Retina (tissue), 1 donor: ENCODE results near the gene TSHZ1.
"Not testable (repeated sequence)": the region's sequence is repeated elsewhere in the genome, so short reads cannot be mapped to it uniquely, and the experiment has no call there.

ENCODE experiments used
- DNase-seq: peaks from one replicate; pipeline ENCODE4 v3.0.0-alpha.2; 2016

Gene TSHZ1

DNA sequence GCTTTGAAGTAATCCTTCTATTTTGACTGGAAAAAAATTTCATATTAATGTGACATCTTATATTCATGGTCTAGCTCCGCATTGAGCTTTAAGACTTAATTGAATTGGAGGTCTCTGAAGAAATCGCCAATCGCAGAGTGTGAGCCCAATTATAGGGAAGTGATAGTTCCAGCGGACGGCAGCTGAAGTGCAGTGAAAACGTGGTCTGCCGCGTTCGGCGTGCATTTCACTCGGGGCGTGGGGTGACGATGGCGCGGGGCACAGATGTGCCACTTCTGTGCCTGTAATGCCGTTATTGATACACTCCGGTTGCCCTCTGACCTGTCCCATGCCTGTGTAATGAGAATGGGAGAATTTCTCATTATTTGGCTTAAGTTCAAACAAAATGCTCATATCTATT is 106.7 kb downstream of the TSHZ1 start:
- no peak for DNase-seq

DNA sequence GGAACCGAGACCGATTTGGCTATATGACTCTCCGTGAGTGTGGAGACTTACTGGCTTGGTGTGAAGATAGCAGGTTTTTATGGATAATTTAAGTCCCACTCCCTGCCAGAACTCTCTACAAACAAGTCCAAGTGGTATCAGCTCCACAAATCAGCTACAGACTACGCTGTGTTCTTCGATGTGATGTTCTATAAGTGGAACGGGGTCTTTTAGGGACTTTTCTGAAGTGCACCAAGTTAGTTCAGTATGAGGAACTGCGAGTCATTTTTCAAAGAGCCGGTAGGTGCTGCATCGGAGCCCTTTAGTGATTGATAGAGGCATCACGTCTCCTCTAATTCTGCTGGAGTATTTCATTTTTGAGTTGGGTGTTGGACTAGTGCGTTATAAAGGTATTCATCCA is 107.1 kb downstream of the TSHZ1 start:
- no peak for DNase-seq

DNA sequence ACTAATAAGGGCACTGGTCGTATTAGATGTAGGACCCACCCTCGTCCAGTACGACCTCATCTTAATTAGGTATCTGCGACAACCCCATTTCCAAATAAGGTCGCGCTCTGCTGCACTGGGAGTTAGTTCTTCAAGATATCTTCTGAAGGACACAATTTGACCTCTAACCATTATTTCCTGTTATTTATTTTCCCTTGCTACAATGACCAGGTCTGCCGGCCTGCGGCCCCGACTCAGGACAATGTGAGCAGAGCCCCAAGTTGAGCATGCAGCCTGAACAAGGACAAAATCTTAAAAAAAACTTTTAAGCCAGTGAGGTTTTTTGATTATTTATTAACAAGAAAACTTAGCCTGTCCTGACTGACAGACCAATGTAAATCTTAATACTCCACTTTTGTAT is 109.3 kb downstream of the TSHZ1 start:
- DNase-seq = no peak

DNA sequence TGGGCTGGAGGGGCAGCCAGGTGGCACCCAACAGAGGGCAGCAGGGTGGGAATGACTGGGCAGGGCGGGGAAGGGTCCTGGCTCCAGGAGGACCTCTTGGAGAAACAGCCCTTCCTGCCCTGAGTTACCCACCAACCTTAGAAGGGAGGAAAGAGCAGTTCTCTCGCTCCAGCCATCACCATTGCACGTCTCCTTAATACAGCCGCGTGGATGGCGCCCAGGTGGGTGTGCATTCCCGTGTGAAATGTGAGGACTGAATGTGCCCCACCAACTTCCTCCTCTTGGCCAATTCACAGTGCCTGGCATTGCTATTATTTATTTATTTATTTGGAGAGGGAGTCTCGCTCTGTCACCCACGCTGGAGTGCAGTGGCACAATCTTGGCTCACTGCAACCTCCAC is 109.9 kb downstream of the TSHZ1 start:
- DNase-seq = no peak

DNA sequence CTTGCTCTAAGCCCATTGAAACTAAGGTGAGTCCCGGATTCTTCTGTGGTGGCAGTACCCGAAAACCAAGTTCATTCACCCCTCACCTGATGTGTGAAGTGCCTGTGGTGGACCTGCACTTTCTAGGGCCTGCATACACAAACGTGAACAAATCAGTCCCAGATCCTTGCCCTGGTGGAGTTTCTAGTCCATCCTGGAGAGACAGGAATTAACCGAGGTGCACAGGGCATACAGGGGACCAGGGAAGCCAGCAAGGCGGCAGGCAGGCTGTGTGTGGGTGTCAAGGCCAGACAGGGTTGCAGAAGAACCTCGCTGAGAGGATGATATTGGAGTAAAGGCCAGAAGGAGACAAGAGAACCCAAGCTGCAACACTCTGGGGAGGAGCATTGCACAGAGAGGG is 110.8 kb downstream of the TSHZ1 start:
- no peak for DNase-seq

DNA sequence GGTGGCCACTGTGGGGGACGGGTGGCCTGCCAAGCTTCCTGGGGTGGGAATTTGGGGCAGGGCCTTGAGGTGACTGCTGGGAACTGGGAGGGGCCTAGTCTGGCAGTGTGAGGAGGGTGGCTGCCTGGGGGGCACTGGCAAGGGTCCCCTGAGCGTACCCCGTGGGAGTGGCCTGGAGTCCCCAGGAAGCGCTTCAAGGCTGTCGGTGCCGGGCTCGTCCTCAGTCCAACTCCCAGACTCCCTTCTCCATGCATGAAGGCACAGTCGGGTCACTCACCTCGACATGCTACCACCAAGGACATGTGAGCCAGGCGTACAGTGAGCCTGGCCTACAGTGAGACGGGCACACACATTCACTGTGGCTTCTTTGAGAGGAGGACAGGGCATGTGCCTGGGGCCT is 111.6 kb downstream of the TSHZ1 start:
- DNase-seq = no peak

DNA sequence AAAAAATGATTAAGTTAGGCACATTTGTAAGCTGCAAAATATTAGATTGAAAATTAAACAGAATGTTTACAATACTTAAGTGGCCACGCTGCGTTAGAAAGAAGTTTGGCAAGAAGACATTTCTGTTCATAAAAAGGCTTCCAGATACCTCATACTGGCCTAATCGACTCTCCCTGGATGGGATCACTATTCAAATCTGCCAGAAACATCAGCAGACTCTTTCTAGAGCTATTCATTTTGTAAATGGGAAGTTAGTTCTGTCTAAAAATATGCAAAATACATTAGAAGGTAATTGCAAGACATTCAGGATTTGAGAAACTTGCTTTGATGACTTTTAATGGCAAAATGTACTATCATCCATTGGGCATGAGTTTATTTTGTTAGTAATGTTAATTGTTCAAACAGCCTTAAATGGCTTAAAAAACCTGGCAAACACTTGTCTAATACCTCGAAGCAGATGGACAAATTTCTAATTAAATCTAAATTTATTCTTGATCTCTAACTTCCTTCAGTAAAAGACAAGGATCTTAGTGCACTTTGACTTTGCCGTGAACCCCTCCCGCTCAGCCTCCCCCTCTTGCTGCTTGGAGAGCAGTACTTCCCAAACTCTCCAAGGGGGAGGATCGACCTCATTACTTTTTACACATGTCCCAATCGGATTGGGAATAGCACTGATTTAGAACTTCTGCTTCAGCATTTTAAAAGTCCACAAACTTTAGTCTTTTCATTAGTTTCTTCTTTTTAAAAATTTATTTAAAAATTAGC is 113.4 kb downstream of the TSHZ1 start:
- DNase-seq = no peak

DNA sequence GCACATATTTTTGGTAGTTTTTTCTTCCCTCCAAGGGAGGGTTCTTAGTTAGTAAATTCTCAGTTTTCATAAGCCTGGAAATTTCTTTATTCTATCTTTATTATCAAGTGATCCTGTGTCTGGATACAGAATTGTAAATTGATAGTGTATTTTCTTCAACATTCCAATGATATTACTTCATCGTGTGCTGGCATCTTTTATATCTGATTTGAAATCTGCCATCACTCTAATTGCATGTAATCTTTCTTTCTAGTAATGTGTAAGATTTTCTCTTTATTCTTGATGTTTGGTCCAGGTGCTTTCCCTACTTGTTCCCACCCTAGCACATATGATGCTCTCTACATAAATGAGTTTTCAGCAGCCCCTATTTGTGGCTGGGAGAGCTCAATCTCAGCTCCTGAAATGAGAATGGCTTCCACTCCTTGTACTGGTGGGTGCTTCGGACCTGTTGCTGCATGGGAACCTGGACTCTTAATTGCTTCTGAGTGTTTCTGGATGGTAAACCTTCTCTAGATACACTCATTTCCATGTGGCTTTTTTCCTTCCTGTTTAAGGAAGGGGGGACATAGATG is 114.2 kb downstream of the TSHZ1 start:
- DNase-seq = no peak

DNA sequence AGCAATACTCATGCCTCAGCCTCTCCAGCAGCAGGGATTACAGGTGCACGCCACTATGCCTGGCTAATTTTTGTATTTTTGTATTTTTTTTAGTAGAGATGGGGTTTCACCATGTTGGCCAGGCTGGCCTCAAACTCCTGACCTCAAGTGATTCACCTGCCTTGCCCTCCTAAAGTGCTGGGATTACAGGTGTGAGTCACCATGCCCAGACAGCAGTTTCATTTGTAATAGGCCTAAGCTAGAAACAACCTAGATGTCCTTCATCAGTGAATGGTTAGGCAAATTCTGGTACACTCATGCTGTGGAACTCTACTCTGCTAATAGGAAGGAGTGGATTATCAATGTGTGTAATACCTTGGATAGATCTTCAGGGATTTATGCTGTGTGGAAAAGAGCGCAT is 119.2 kb downstream of the TSHZ1 start:
- not testable (repeated sequence) for DNase-seq

DNA sequence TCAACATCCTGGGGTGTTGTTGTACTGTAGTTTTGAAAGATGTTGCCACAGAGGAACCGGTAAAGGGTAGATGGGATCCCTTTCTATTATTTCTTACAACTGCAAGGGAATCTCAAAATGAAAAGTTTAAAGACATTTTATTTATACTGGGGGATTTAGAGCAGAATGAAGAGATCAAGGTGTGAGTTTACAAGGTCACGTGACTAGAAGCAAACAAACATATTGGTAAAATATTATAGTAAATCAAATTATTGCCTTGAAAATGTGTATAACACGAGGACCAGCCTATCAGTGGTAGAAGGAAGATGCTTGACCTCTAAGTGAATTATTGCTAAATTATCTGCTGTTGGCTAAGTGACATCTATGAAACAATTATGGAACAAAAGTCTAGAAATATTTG is 119.7 kb downstream of the TSHZ1 start:
- no peak for DNase-seq

DNA sequence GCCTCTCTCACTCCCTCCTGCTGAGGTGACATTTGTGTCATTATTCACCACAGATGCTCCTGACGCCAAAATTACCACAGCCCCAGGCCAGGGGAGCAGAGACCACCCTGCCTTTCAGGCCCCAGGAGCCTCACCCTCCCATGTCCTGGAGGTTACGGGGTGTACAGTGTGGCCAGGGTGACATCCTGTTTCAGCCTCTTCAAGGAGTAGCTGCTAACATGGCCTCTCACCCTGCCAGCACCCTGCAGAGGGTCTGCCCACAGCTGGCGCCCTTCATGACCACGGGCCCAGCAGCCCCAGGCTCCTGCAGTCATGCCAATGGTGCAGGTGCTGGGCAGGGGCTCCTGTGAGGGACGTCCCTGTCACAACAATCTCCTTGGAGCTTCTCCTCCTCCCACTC is 124.3 kb downstream of the TSHZ1 start:
- DNase-seq = no peak

DNA sequence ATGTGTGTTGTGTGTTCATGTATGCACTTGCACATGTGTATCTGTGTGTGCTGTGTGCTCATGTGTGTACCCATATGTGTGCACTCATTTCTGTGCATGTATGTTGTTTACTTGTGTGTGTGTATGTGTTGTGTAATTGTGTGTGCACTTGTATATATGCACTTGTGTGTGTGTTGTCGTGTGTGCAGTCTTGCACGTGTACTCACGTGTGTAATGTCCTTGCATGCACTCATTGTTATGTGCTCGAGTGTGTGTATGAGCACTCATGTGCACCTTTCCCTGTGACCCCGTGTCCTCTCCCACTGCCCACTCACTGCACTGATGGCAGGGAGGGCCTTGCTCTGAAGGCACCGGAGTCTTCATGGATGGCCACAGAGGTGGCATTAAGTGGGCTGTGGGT is 124.9 kb downstream of the TSHZ1 start:
- no peak for DNase-seq

DNA sequence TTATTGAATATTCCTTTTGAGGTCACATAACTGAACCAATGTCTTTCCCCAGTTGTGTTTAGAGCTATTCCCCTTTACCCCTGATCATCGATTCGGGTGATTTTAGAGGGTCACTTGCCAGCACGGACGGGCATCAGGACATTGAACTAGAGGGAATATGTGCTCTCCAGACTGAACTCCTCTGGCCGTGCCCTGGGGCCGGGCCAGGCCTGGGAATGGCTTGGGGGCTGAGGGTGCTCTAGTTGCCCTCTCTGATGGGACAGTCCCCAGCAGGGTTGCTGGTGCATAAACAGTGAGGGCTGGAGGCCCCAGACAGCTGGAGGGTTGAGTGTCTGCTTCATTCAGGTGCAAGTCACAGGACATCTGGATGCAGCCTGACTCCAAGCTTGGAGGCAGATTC is 126.2 kb downstream of the TSHZ1 start:
- DNase-seq = no peak

DNA sequence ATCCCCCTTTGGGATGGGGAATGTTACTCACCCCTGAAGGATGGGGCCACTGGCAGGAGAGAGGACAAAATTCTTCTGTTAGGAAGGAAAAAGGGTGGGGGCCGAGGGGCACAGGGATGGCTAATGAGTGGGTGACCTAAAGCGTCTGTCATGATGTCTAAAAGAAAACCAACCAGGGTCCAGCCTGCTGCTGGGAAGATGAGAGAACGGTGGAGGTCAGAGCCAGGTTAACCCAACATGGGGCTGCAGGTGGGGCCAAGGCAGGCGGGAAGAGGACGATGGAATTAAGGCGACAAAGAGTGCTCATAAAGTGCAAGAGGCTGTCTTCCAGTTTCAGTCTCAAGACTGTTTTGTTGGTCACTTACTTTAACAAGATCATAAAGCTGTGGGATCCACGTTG is 126.8 kb downstream of the TSHZ1 start:
- no peak for DNase-seq

DNA sequence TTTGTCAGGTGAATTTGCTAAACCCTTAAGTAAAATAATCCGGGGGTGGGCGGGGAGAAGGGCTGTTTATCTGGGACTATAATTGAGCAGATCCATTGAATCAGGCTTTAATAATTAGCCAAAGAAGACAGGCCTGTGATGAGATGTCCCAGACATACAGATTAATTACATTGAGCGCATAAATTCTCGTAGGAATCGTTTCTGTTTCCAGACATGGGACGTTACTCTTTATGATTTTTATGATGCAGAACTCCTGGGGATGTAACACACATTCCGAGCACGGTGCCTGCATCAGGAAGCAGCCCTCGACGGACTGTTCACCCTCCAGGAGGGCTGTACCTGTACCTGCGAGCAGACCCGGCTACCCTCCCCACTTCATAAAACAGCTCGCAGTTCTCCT is 128.0 kb downstream of the TSHZ1 start:
- DNase-seq = no peak
